H1 (cell line): ENCODE results near the gene MTHFS. TPM values are rescaled to one million over a fixed set of nuclear protein-coding genes. Genes with fewer than 3 reads are reported as not detected.

Source experiments
- EGR1 ChIP-seq: IDR thresholded peaks from 2 replicates; pipeline ENCODE4 v1.6.1; 2011; ENCODE audit warnings: low read depth, low read length, borderline replicate concordance
- RAD21 ChIP-seq, 2 experiments: IDR thresholded peaks in 1 of 2; conservative IDR thresholded peaks in 1 of 2; 2 replicates each; pipeline ENCODE4 v1.6.1; 2011; ENCODE audit warnings: low read depth in 2 of 2, low read length in 2 of 2, improper control_type of control experiment in 1 of 2, inconsistent platforms in 1 of 2, mild to moderate bottlenecking in 1 of 2, moderate library complexity in 1 of 2
- RBBP5 ChIP-seq: IDR thresholded peaks from 2 replicates; pipeline ENCODE4 v1.7.1; 2012; ENCODE audit warnings: low read depth, mild to moderate bottlenecking, inconsistent platforms, low read length, moderate library complexity, borderline replicate concordance
- TAF7 ChIP-seq: optimal IDR thresholded peaks from 2 replicates; pipeline ENCODE3; 2011; ENCODE audit warnings: low read depth, mild to moderate bottlenecking, inconsistent platforms, low read length, moderate library complexity, borderline replicate concordance
- ZNF274 ChIP-seq: IDR thresholded peaks from 2 replicates; pipeline ENCODE4 v1.7.0; 2012; ENCODE audit warnings: low read length, borderline replicate concordance; ENCODE audit errors: extremely low read depth
- polyA plus RNA-seq, 7 experiments: library from polyadenylated mRNA; depleted of rRNA in 3 of 7; stranded (reverse) in 5 of 7; unstranded in 2 of 7; fragments of >200 nt in 5 of 7; fragments of 200-250 nt in 2 of 7; gene quantifications; 1 replicate in 5 of 7; 2 replicates in 1 of 7; 4 replicates in 1 of 7; pipeline versions ENCODE4 v1.2.1 to v1.2.3, GENCODE V29; 2011 to 2013; ENCODE audit warnings: missing spikeins in 2 of 7, mixed read lengths in 2 of 7
- total RNA-seq: library from RNA; stranded (reverse); fragmentation: NEBNext Ultra II Directional; extraction: Animal tissue kit (Norgen Biotek cat#: 25700); gene quantifications from 2 replicates; pipeline ENCODE4 v1.2.1, GENCODE V29; 2021

MTHFS gene
- total and polyA plus RNA-seq, 2 of the 8 experiments (the other 6 are each of a cell fraction or from before 2014, with no cell fraction given), result 27.3 to 37.2 TPM

DNA sequence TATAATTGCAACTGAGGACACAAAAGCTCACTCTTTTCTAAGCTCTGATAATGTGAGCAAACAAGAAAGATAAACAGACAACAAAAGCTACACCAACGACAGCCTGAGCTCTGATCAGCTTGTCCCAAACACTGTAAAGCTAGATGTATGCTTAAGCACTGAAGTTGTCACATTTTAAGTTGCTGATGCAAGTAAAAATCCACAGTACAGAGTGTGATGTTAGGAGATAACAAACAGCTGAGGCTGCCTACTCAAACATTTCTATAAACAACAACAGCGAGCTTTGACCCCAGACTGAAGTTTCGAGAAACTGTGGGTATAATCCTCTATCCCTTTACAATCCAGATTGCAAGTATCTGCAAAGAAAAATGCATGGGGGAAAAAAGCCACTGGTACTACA is 10.7 kb downstream of the MTHFS start (continued):
- no peak for TF ChIP-seq RBBP5
- TF ChIP-seq EGR1, result no peak
- no peak for TF ChIP-seq TAF7
- TF ChIP-seq ZNF274, result no peak
- TF ChIP-seq RAD21 (IDR thresholded peaks at IDR 0.05 in 1 of 2, conservative IDR thresholded peaks at IDR 0.05 in 1 of 2; ENCODE audit: low read depth in 2 of 2, low read length in 2 of 2), result no peak
